Panc1 (cell line): ENCODE data around the gene STKLD1. TPM values are rescaled to one million over a fixed set of nuclear protein-coding genes. Genes with fewer than 3 reads are reported as not detected.

Source experiments
- ATAC-seq: fragments of 200-7000 bp; cut with Tn5 transposase; 2 replicates; pipeline ENCODE4 v1.9.1; 2020; ENCODE audit warnings: mild to moderate bottlenecking, moderate library complexity
- BruUV-seq: library from RNA; stranded (reverse); fragments of 400-500 nt; replicated peaks from 2 replicates; lab custom pipeline; 2021; lab: Mats Ljungman, UMichigan
- CTCF ChIA-PET: fragments of 300-600 bp; sonication (Branson Sonifier 250); formaldehyde crosslinking; loops from one replicate; lab custom pipeline; 2022; ENCODE audit warnings: antibody characterized with exemption; lab: Charles Lee
- POLR2A ChIA-PET: fragments of 300-600 bp; sonication (Branson Sonifier 250); formaldehyde crosslinking; loops from one replicate; lab custom pipeline; 2022; ENCODE audit warnings: antibody characterized with exemption; lab: Charles Lee
- DNase-seq: peaks from one replicate; pipeline ENCODE4 v3.0.0-alpha.2; 2010; ENCODE audit warnings: low read depth, low spot score
- H3K27ac ChIP-seq: 2 replicates; pipeline ENCODE4 v1.5.1; 2011; ENCODE audit warnings: mild to moderate bottlenecking, low read length, inconsistent platforms
- H3K27me3 ChIP-seq: fragments of 200-500 bp; sonication (Bioruptor generic); 2 replicates; pipeline ENCODE4 v1.6.0; 2014; ENCODE audit warnings: low read length, inconsistent platforms; ENCODE audit not compliant: control insufficient read depth, insufficient read depth
- H3K36me3 ChIP-seq: fragments of 200-500 bp; sonication (Bioruptor generic); 2 replicates; pipeline ENCODE4 v1.5.1; 2014; ENCODE audit warnings: inconsistent platforms, mild to moderate bottlenecking, low read length, moderate library complexity; ENCODE audit not compliant: control insufficient read depth, insufficient read depth
- H3K4me1 ChIP-seq: 2 replicates; pipeline ENCODE4 v1.5.1; 2011; ENCODE audit warnings: inconsistent platforms, mild to moderate bottlenecking, low read length, moderate library complexity; ENCODE audit not compliant: control insufficient read depth, insufficient read depth
- H3K4me3 ChIP-seq, 2 experiments: 2 replicates each; pipeline ENCODE4 v1.5.1; 2011 to 2012; ENCODE audit warnings: low read depth in 2 of 2, low read length in 2 of 2, mild to moderate bottlenecking in 2 of 2, inconsistent platforms in 1 of 2, moderate library complexity in 1 of 2
- H3K9me3 ChIP-seq: fragments of 200-500 bp; sonication (Bioruptor generic); 2 replicates; pipeline ENCODE4 v1.5.1; 2014; ENCODE audit warnings: low read depth, mild to moderate bottlenecking, inconsistent platforms, low read length, moderate library complexity; ENCODE audit not compliant: control insufficient read depth, insufficient read depth
- CTCF ChIP-seq: fragments of 450-650 bp; IDR thresholded peaks from 2 replicates; pipeline ENCODE4 v1.5.1; 2017; ENCODE audit warnings: mild to moderate bottlenecking
- POLR2AphosphoS5 ChIP-seq: IDR thresholded peaks from 2 replicates; pipeline ENCODE4 v1.6.1; 2012; ENCODE audit warnings: mild to moderate bottlenecking, low read depth, low read length, moderate library complexity
- SIN3A ChIP-seq: IDR thresholded peaks from 2 replicates; pipeline ENCODE4 v1.6.1; 2012; ENCODE audit warnings: low read depth, mild to moderate bottlenecking, low read length, moderate library complexity, borderline replicate concordance; ENCODE audit not compliant: insufficient read depth
- TCF7L2 ChIP-seq: IDR thresholded peaks from 2 replicates; pipeline ENCODE4 v1.6.1; 2011; ENCODE audit warnings: mild to moderate bottlenecking, low read depth, low read length, inconsistent platforms
- in situ Hi-C: cut with HindIII; loops from 2 replicates; pipeline ENCODE4 v1.10.0; 2016; ENCODE audit warnings: low sequenced_read_pairs, low pct_unique_long_range_greater_than_20kb
- intact Hi-C: fragments of 100-400 bp; cut with micrococcal nuclease; formaldehyde crosslinking; loops from one replicate; pipeline ENCODE4 v1.10.0; 2022; ENCODE audit not compliant: unreplicated experiment
- total RNA-seq: library from RNA; stranded (reverse); gene quantifications from one replicate; pipeline ENCODE4 v1.2.1, GENCODE V29; 2021; ENCODE audit not compliant: unreplicated experiment
- TF ChIP-seq, protein P1 (sequence below), 2 experiments: IDR thresholded peaks; 2 replicates each; pipeline ENCODE4 v1.6.1; 2011 to 2012; ENCODE audit warnings: low read depth in 2 of 2, control low read depth in 1 of 2, low read length in 1 of 2, mild to moderate bottlenecking in 1 of 2, moderate library complexity in 1 of 2; ENCODE audit not compliant: insufficient read depth in 1 of 2

Gene STKLD1
- total RNA-seq, 1 experiment from 2014 or later, result 0.74 TPM

GRCh38 chr9:133385452-133385851 is 9.3 kb downstream of the STKLD1 start:
- Histone ChIP-seq H3K27me3 (no peaks in the 10 kb centered on the region), H3K36me3 (no peaks in the 10 kb centered on the region), H3K4me3 (no peak overlapping the region), H3K9me3 (no peaks in the 10 kb centered on the region), H3K4me1 (no peaks in the 10 kb centered on the region), H3K27ac (no peak overlapping the region)
- BruUV-seq, result no TSS peak
- intact Hi-C loops, result no loop called here
- TF ChIP-seq, protein P1, sequence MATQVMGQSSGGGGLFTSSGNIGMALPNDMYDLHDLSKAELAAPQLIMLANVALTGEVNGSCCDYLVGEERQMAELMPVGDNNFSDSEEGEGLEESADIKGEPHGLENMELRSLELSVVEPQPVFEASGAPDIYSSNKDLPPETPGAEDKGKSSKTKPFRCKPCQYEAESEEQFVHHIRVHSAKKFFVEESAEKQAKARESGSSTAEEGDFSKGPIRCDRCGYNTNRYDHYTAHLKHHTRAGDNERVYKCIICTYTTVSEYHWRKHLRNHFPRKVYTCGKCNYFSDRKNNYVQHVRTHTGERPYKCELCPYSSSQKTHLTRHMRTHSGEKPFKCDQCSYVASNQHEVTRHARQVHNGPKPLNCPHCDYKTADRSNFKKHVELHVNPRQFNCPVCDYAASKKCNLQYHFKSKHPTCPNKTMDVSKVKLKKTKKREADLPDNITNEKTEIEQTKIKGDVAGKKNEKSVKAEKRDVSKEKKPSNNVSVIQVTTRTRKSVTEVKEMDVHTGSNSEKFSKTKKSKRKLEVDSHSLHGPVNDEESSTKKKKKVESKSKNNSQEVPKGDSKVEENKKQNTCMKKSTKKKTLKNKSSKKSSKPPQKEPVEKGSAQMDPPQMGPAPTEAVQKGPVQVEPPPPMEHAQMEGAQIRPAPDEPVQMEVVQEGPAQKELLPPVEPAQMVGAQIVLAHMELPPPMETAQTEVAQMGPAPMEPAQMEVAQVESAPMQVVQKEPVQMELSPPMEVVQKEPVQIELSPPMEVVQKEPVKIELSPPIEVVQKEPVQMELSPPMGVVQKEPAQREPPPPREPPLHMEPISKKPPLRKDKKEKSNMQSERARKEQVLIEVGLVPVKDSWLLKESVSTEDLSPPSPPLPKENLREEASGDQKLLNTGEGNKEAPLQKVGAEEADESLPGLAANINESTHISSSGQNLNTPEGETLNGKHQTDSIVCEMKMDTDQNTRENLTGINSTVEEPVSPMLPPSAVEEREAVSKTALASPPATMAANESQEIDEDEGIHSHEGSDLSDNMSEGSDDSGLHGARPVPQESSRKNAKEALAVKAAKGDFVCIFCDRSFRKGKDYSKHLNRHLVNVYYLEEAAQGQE (IDR thresholded peaks at IDR 0.05; ENCODE audit: insufficient read depth in 1 of 2, low read depth in 2 of 2, low read length in 1 of 2), result no peak
- TF ChIP-seq CTCF, result no peak
- no peak for TF ChIP-seq TCF7L2
- no peak for TF ChIP-seq SIN3A
- TF ChIP-seq POLR2AphosphoS5, result no peak
- ChIA-PET CTCF (no interaction called here), POLR2A (no interaction called here)
- ATAC-seq, result no peak
- no peak for DNase-seq
- in situ Hi-C loops, result no loop called here

DNA sequence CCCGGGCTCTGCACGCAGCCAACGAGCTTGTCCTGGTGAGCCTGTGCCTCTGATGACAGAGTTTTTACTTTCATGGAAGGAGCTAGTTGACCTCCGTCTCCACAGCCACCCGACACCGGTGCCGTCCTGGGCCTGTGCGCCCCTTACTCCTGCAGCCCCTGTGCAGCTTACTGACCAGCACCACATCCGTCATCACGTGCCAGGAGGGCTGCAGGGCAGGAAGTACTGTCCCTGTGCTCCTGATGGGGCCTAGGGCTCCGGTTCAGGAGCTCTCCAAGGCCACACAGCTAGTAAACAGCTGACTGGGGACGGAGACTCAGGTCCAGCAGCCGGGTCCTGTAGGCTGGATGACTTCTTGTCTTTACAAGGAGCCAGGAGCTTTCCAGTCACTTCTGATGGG is 10.2 kb downstream of the STKLD1 start:
- no peak for ATAC-seq
- H3K27me3 ChIP-seq, result no peaks in the 10 kb centered on the region
- intact Hi-C loops, result no loop called here
- in situ Hi-C loops, result no loop called here
- no TSS peak for BruUV-seq
- POLR2A ChIA-PET, result no interaction called here
- DNase-seq, result no peak
- H3K27ac ChIP-seq, result no peak overlapping the region
- no peaks in the 10 kb centered on the region for H3K36me3 ChIP-seq
- H3K4me3 ChIP-seq, result no peak overlapping the region
- H3K4me1 ChIP-seq, result no peaks in the 10 kb centered on the region
- H3K9me3 ChIP-seq, result no peaks in the 10 kb centered on the region
- TF ChIP-seq SIN3A, result no peak
- TF ChIP-seq, protein P1 (IDR thresholded peaks at IDR 0.05; ENCODE audit: insufficient read depth in 1 of 2, low read depth in 2 of 2, low read length in 1 of 2), result no peak
- CTCF ChIA-PET, result interaction anchor here (0.6 kb wide), 1 partner anchor 56 kb away, joined by 4 read pairs; no protein-coding TSS in a partner anchor
